Temporal lobe (tissue), 2 donors: Measurements from ENCODE around the gene GUK1. TPM values are rescaled to one million over a fixed set of nuclear protein-coding genes. Genes with fewer than 3 reads are reported as not detected.

Experiments used
- small RNA-seq: library from RNA; depleted of rRNA; stranded (forward); fragments of <200 nt; gene quantifications from one replicate; pipeline ENCODE3, GENCODE V24; 2014; ENCODE audit warnings: low replicate concordance
- total RNA-seq: library from RNA; depleted of rRNA; stranded (reverse); fragments of >200 nt; gene quantifications from one replicate; pipeline ENCODE4 v1.2.3, GENCODE V29; 2014

The GUK1 gene
- total RNA-seq, 1 donor from 2014 or later: 109 TPM

Small RNAs within 50 kb of the gene (small RNA-seq; reads per million reads assigned to genes)
- gene AL359510.1: not detected

Other genes with a start within 250 kb of the GUK1 start
- gene WNT9A, start 192.3 kb upstream of the GUK1 start, total RNA-seq: 2.5 TPM
- gene WNT3A, start 133.3 kb upstream of the GUK1 start, total RNA-seq: not detected
- 86.1 TPM for gene ARF1, start 57.6 kb upstream of the GUK1 start, total RNA-seq
- gene C1orf35, start 37.0 kb upstream of the GUK1 start, total RNA-seq: 5.4 TPM
- 66.4 TPM for gene MRPL55, start 31.0 kb upstream of the GUK1 start, total RNA-seq
- 0.74 TPM for gene GJC2, start 9.7 kb downstream of the GUK1 start, total RNA-seq
- gene IBA57, start 25.5 kb downstream of the GUK1 start, total RNA-seq: 4.2 TPM
- 49.2 TPM for gene OBSCN, start 67.8 kb downstream of the GUK1 start, total RNA-seq